Renal cortex interstitium (tissue), 11 donors: Measurements from ENCODE around the gene PPFIA4. TPM values are rescaled to one million over a fixed set of nuclear protein-coding genes. Genes with fewer than 3 reads are reported as not detected.

Source experiments
- DNase-seq, 11 donors: peaks; one replicate each; pipeline ENCODE4 v3.0.0-alpha.2; 2013; ENCODE audit warnings: low read depth in 9 of 11, low spot score in 4 of 11; ENCODE audit errors: extremely low read depth in 1 of 11
- polyA plus RNA-seq, 3 donors: library from polyadenylated mRNA; unstranded; fragments of 120-200 nt; gene quantifications; one replicate each; pipeline ENCODE4 v1.2.1, GENCODE V29; 2013; ENCODE audit not compliant: insufficient read length in 3 of 3

The PPFIA4 gene
- polyA plus RNA-seq, 3 donors: 7.4 to 14.9 (median 8.5) TPM

GRCh38 chr1:203089651-203090045, 63.4 kb downstream of the PPFIA4 start:
- no peak for DNase-seq

- DNase-seq: no peak
These were observed 64.3 kb downstream of the PPFIA4 start for GRCh38 chr1:203090421-203091198.

- no peak for DNase-seq
These were observed 64.8 kb downstream of the PPFIA4 start for GRCh38 chr1:203091199-203091477.

- no peak for DNase-seq
These were observed 65.6 kb downstream of the PPFIA4 start for GRCh38 chr1:203091761-203092330.

- no peak for DNase-seq
These were observed 67.6 kb downstream of the PPFIA4 start for GRCh38 chr1:203093754-203094410.

- DNase-seq: no peak
These were observed 68.9 kb downstream of the PPFIA4 start for GRCh38 chr1:203095061-203095690.

- no peak for DNase-seq
These were observed 70.3 kb downstream of the PPFIA4 start for GRCh38 chr1:203096566-203096965.

GRCh38 chr1:203097001-203097400, 70.7 kb downstream of the PPFIA4 start:
- DNase-seq: no peak

- DNase-seq: no peak
These were observed 72.2 kb downstream of the PPFIA4 start for GRCh38 chr1:203098445-203098844.

- DNase-seq: no peak
These were observed 72.7 kb downstream of the PPFIA4 start for GRCh38 chr1:203098914-203099520.

- no peak for DNase-seq
These were observed 73.7 kb downstream of the PPFIA4 start for GRCh38 chr1:203099805-203100515.

GRCh38 chr1:203100516-203100869, 74.2 kb downstream of the PPFIA4 start:
- no peak for DNase-seq

GRCh38 chr1:203101813-203102634, 75.7 kb downstream of the PPFIA4 start:
- no peak for DNase-seq

GRCh38 chr1:203103216-203103615, 76.9 kb downstream of the PPFIA4 start:
- no peak for DNase-seq

- no peak for DNase-seq
These were observed 77.7 kb downstream of the PPFIA4 start for GRCh38 chr1:203103829-203104495.

GRCh38 chr1:203104789-203105390, 78.6 kb downstream of the PPFIA4 start:
- DNase-seq: no peak

- no peak for DNase-seq
These were observed 86.2 kb downstream of the PPFIA4 start for GRCh38 chr1:203112475-203112874.
